Neural crest cell (in vitro differentiated cells): ENCODE data around the gene LMCD1. TPM values are rescaled to one million over a fixed set of nuclear protein-coding genes. Genes with fewer than 3 reads are reported as not detected.

Experiments
- DNase-seq: peaks from one replicate; pipeline ENCODE4 v3.0.0; 2021; ENCODE audit warnings: low read depth, mixed read lengths, low spot score
- H3K27ac Mint-ChIP-seq: one replicate; pipeline ENCODE4 v1.8.0; 2021; ENCODE audit warnings: mild to moderate bottlenecking, mixed read lengths; ENCODE audit not compliant: unreplicated experiment
- H3K27me3 Mint-ChIP-seq: 2 replicates; pipeline ENCODE4 v1.8.0; 2021; ENCODE audit warnings: low read depth, mild to moderate bottlenecking, mixed read lengths
- H3K36me3 Mint-ChIP-seq: 2 replicates; pipeline ENCODE4 v1.8.0; 2021; ENCODE audit warnings: low read depth, mild to moderate bottlenecking, mixed read lengths
- H3K4me1 Mint-ChIP-seq: 2 replicates; pipeline ENCODE4 v1.8.0; 2021; ENCODE audit warnings: mixed read lengths
- H3K4me3 Mint-ChIP-seq: one replicate; pipeline ENCODE4 v1.8.0; 2021; ENCODE audit warnings: mild to moderate bottlenecking, mixed read lengths
- H3K9me3 Mint-ChIP-seq: 2 replicates; pipeline ENCODE4 v1.8.0; 2021; ENCODE audit warnings: mixed read lengths
- long read RNA-seq: library from polyadenylated mRNA; unstranded; transcript quantifications from one replicate; pipeline ENCODE4 v2.0.0, GENCODE V29; 2020
- total RNA-seq: library from RNA; stranded (reverse); gene quantifications from 2 replicates; pipeline ENCODE4 v1.2.1, GENCODE V29; 2021
- TF ChIP-seq, protein P1 (sequence below): fragments of 200-600 bp; sonication (generic); conservative IDR thresholded peaks from 2 replicates; pipeline ENCODE4 v1.5.0; 2021; ENCODE audit warnings: antibody characterized with exemption, mild to moderate bottlenecking

Gene LMCD1, protein sequence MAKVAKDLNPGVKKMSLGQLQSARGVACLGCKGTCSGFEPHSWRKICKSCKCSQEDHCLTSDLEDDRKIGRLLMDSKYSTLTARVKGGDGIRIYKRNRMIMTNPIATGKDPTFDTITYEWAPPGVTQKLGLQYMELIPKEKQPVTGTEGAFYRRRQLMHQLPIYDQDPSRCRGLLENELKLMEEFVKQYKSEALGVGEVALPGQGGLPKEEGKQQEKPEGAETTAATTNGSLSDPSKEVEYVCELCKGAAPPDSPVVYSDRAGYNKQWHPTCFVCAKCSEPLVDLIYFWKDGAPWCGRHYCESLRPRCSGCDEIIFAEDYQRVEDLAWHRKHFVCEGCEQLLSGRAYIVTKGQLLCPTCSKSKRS
- total RNA-seq = 28.4 and 29.0 TPM in 2 replicates
- long read RNA-seq, full-length matches to known transcripts = 61 of 70 reads
- long read RNA-seq, partial matches to known transcripts = 4 of 70 reads
- long read RNA-seq, other reads (novel, unspliced or antisense) = 5 of 70 reads

DNA sequence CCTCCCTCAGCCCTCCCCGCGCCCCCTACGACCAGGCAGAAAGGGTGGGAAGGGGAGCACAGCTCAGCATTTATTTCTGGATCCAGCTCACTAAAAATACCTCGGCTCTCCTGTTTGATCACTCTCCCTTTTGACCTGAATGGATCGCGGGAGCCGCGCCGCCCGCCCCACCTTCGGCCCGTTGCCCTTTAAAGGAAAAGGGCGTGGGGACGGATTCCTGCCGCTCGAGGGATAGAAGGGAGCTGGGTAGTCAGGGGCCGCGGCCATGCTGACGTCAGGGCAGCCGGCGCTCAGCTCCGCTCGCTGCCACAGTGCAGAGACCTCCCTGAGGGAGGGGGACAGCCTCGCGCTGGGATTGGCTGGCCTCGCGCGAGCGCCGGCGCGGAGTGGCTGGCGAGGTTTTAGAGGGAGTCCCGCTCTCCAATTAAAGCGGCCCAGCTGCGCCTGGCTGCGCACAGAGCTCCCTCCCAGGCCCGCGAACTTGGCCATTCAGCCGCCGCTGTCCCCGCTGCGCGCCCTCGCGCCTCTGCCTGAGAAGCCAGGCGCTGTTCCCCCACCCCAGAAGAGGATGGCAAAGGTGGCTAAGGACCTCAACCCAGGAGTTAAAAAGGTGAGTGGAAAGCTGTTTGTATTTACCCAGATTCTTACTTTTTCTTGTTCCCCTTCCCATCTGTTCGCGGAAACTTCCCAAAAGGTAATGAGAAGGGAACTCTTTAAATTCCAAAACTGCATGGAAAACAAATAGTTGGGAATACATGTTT is at the start of gene LMCD1:
Gene LMCD1, plus strand, starts transcription at position 453 of the 761 bp plus-strand sequence. Its CDS starts 116 bp downstream, at position 569.
- peaks cover 5% of the 10 kb centered on the region for H3K9me3 Mint-ChIP-seq

DNA sequence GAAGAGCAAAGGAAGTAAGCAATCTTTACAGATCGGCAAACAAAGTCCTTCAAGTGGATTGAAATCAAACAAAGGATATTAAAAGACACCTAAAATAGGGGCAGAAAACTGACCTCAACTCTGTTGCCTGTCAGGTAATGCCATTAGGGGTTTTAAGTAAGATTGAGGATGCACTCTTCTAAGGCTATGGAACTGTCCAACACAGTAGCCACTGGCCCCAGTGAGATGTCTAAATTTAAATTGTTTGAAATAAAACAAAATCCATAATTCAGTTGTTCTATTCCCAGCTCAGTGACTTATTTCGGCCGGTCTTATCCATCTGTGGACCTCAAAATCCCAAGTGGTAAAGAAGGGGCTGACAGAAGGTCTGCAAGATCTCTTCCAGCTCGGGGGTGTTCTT is 49.5 kb upstream of the LMCD1 start:
- TF ChIP-seq, protein P1, sequence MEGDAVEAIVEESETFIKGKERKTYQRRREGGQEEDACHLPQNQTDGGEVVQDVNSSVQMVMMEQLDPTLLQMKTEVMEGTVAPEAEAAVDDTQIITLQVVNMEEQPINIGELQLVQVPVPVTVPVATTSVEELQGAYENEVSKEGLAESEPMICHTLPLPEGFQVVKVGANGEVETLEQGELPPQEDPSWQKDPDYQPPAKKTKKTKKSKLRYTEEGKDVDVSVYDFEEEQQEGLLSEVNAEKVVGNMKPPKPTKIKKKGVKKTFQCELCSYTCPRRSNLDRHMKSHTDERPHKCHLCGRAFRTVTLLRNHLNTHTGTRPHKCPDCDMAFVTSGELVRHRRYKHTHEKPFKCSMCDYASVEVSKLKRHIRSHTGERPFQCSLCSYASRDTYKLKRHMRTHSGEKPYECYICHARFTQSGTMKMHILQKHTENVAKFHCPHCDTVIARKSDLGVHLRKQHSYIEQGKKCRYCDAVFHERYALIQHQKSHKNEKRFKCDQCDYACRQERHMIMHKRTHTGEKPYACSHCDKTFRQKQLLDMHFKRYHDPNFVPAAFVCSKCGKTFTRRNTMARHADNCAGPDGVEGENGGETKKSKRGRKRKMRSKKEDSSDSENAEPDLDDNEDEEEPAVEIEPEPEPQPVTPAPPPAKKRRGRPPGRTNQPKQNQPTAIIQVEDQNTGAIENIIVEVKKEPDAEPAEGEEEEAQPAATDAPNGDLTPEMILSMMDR = no peak
- Mint-ChIP-seq H3K27ac (no peak overlapping the region), H3K4me1 (peaks cover 19% of the 10 kb centered on the region), H3K4me3 (no peak overlapping the region), H3K9me3 (peaks cover 2% of the 10 kb centered on the region), H3K27me3 (no peaks in the 10 kb centered on the region), H3K36me3 (peaks cover 2% of the 10 kb centered on the region)
- no peak for DNase-seq

More for the DNA sequence above, at the start of gene LMCD1:
- TF ChIP-seq, protein P1 = no peak
- Mint-ChIP-seq H3K4me1 (peaks cover 91% of the 10 kb centered on the region), H3K27ac (peak within 1 kb of the TSS; percentile 99), H3K36me3 (peaks cover 5% of the 10 kb centered on the region), H3K27me3 (no peaks in the 10 kb centered on the region), H3K4me3 (peak within 1 kb of the TSS; percentile 94)
- DNase-seq = peak; percentile 87

DNA sequence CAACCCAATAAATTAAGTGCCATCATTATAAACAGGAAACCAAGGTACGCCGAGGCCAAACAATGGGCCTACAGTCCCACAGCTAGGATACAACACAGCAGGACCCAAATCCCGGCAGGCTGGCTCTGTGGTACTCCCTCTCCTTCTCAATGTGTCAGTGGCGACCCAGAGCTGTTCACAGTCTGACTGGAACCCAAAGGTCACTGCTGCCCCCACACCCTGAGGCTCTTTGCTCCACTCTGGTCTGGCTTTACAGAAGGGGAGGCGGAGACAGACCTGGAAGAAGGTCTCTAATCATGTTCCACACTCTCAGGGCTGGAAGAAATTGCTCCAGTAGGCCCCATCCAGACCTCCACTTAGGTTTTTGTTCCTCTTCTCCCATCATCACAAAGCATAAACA is 48.5 kb upstream of the LMCD1 start:
- H3K36me3 Mint-ChIP-seq = peaks cover 2% of the 10 kb centered on the region
- no peak overlapping the region for H3K4me3 Mint-ChIP-seq
- peaks cover 19% of the 10 kb centered on the region for H3K4me1 Mint-ChIP-seq
- no peak for DNase-seq
- TF ChIP-seq, protein P1 = no peak
- H3K9me3 Mint-ChIP-seq = peaks cover 2% of the 10 kb centered on the region
- H3K27me3 Mint-ChIP-seq = no peaks in the 10 kb centered on the region
- H3K27ac Mint-ChIP-seq = peak overlapping the region; percentile 1

DNA sequence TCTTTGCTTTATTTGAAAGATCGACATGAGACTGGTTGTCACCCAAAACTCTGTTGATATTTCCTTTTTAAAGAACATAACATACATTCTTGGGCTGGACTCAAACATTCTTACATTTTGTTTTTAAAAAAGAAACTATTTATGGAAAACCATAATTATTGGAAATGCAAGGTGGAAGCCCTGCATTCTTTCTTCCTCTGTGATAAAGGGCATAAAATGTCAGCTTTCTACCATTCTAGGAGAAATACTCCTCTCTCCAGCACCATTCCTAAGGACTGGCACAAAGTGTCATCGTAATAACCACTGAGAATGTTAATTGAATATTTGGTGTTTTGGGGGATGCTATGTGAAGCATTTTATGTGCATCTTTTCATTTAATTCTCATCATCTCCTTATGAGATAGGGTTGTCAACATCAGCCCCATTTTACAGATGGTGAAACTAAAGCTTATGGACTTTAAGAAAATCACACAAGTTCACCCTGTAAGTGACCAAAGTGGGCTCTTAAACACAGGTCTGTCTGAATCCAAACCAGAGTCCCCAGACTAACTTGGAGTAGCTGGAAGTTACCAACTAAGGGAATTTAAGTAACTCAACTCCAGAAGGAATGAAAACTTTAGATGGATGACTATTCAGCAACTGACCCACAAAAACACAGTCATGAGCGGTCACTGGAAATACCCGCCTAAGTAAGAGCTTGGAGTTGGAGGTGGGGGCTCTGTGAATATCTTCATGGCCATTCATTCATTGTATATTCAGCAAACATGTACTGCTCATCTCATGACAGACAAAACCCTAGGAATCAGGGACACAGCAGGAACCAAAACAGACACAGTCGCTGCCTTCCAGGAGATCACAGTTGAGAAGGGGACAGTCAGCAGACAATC is 45.9 kb upstream of the LMCD1 start:
- DNase-seq = no peak
- Mint-ChIP-seq H3K27ac (no peak overlapping the region), H3K4me3 (no peak overlapping the region), H3K27me3 (no peaks in the 10 kb centered on the region), H3K36me3 (no peaks in the 10 kb centered on the region), H3K9me3 (peaks cover 2% of the 10 kb centered on the region), H3K4me1 (peaks cover 19% of the 10 kb centered on the region)
- TF ChIP-seq, protein P1 = no peak

DNA sequence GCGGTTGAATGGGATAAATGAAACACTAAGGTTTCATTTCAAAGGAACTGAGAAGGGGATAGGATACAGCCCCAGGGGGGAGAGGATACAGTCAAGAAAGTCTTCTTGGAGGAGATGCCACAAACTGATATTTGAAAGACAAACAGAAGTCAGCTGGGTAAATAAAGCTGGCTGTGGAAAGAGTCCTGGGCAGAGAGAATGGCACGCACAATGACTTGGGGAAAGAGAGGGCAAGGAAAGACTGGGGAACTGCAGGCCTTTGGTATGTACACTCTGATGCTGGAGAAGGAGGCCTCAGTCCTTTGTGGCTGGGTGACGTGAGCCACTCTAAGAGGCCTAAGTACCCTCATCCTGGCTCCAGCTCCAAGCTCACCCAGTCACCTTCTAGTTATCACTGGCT is 45.2 kb upstream of the LMCD1 start:
- TF ChIP-seq, protein P1 = no peak
- Mint-ChIP-seq H3K9me3 (peaks cover 5% of the 10 kb centered on the region), H3K27me3 (no peaks in the 10 kb centered on the region), H3K4me3 (no peak overlapping the region), H3K27ac (no peak overlapping the region), H3K4me1 (peaks cover 19% of the 10 kb centered on the region), H3K36me3 (no peaks in the 10 kb centered on the region)
- no peak for DNase-seq
